GM19240 (cell line): ENCODE data around the gene TMEM209.
"Not testable (repeated sequence)": the region's sequence is repeated elsewhere in the genome, so short reads cannot be mapped to it uniquely, and the experiment has no call there.

Experiments
- DNase-seq: peaks from one replicate; pipeline ENCODE4 v3.0.0; 2011; ENCODE audit warnings: low spot score; ENCODE audit not compliant: insufficient read length

The TMEM209 gene

GRCh38 chr7:130218806-130219620, 13.8 kb upstream of the TMEM209 start:
- no peak for DNase-seq

GRCh38 chr7:130216750-130217149, 11.5 kb upstream of the TMEM209 start:
- DNase-seq: no peak

- DNase-seq: no peak
Observed at GRCh38 chr7:130216025-130216424, 10.8 kb upstream of the TMEM209 start.

GRCh38 chr7:130213828-130214227, 8.6 kb upstream of the TMEM209 start:
- DNase-seq: no peak

GRCh38 chr7:130210181-130210935, 5.2 kb upstream of the TMEM209 start:
- DNase-seq: no peak

GRCh38 chr7:130208516-130208915, 3.3 kb upstream of the TMEM209 start:
- DNase-seq: no peak

- no peak for DNase-seq
Observed at GRCh38 chr7:130207642-130208041, 2.4 kb upstream of the TMEM209 start, which contains the start of gene SSMEM1. SSMEM1 (plus strand) TSS chr7:130207860; CDS start chr7:130207911, 51 bp downstream.

GRCh38 chr7:130207033-130207432, 1.8 kb upstream of the TMEM209 start:
- DNase-seq: no peak

GRCh38 chr7:130201796-130202195, 3.4 kb downstream of the TMEM209 start:
- DNase-seq: no peak

GRCh38 chr7:130197094-130197493, 8.1 kb downstream of the TMEM209 start:
- no peak for DNase-seq

- DNase-seq: no peak
Observed at GRCh38 chr7:130196476-130196875, 8.7 kb downstream of the TMEM209 start.

GRCh38 chr7:130195396-130195795, 9.8 kb downstream of the TMEM209 start:
- no peak for DNase-seq

- DNase-seq: no peak
Observed at GRCh38 chr7:130191791-130192190, 13.4 kb downstream of the TMEM209 start.

GRCh38 chr7:130189343-130189742, 15.9 kb downstream of the TMEM209 start:
- DNase-seq: no peak

GRCh38 chr7:130187360-130187759, 17.8 kb downstream of the TMEM209 start:
- DNase-seq: no peak

- DNase-seq: not testable (repeated sequence)
Observed at GRCh38 chr7:130184349-130184748, 20.9 kb downstream of the TMEM209 start.

GRCh38 chr7:130182990-130183389, 22.2 kb downstream of the TMEM209 start:
- peak; percentile 23 for DNase-seq

GRCh38 chr7:130181263-130181605, 24.0 kb downstream of the TMEM209 start:
- no peak for DNase-seq

- DNase-seq: no peak
Observed at GRCh38 chr7:130180571-130181262, 24.5 kb downstream of the TMEM209 start.

- no peak for DNase-seq
Observed at GRCh38 chr7:130179631-130180030, 25.6 kb downstream of the TMEM209 start.

GRCh38 chr7:130178251-130178650, 27.0 kb downstream of the TMEM209 start:
- DNase-seq: no peak
